GM10248 (cell line): ENCODE data around the gene PDPN.

Source experiments
- CTCF ChIA-PET: fragments of 300-600 bp; sonication (Branson Sonifier 250); formaldehyde crosslinking; extraction: SDS; loops from one replicate; lab custom pipeline; 2021; ENCODE audit warnings: antibody characterized with exemption; lab: Yijun Ruan, JAX
- POLR2A ChIA-PET: fragments of 350-650 bp; sonication (Branson Sonifier 250); formaldehyde crosslinking; extraction: SDS; loops from one replicate; lab custom pipeline; 2020; ENCODE audit warnings: antibody characterized with exemption; lab: Yijun Ruan, JAX
- DNase-seq: peaks from one replicate; pipeline ENCODE4 v3.0.0; 2012; ENCODE audit errors: extremely low spot score
- CTCF ChIP-seq: IDR thresholded peaks from 2 replicates; pipeline ENCODE4 v1.5.1; 2012; ENCODE audit warnings: mild to moderate bottlenecking, low read depth; ENCODE audit errors: extremely low read depth, missing control alignments, control extremely low read depth

Gene PDPN

GRCh38 chr1:13543451-13544220 is 40.0 kb upstream of the PDPN start:
- no peak for TF ChIP-seq CTCF
- POLR2A ChIA-PET: no interaction called here
- CTCF ChIA-PET: no interaction called here
- no peak for DNase-seq

GRCh38 chr1:13544221-13544556 is 39.4 kb upstream of the PDPN start:
- TF ChIP-seq CTCF: no peak
- no peak for DNase-seq
- CTCF ChIA-PET: interaction anchor here (1.1 kb wide), 1 partner anchor 113 kb away, joined by 3 read pairs; no protein-coding TSS in a partner anchor
- POLR2A ChIA-PET: no interaction called here

GRCh38 chr1:13546791-13547190 is 36.8 kb upstream of the PDPN start:
- ChIA-PET CTCF (no interaction called here), POLR2A (no interaction called here)
- DNase-seq: no peak
- TF ChIP-seq CTCF: no peak

GRCh38 chr1:13548281-13548680 is 35.4 kb upstream of the PDPN start:
- no peak for TF ChIP-seq CTCF
- CTCF ChIA-PET: no interaction called here
- POLR2A ChIA-PET: no interaction called here
- no peak for DNase-seq

GRCh38 chr1:13549021-13549420 is 34.6 kb upstream of the PDPN start:
- ChIA-PET POLR2A (no interaction called here), CTCF (no interaction called here)
- TF ChIP-seq CTCF: no peak
- DNase-seq: no peak

GRCh38 chr1:13549521-13549920 is 34.1 kb upstream of the PDPN start:
- ChIA-PET POLR2A (no interaction called here), CTCF (no interaction called here)
- no peak for TF ChIP-seq CTCF
- no peak for DNase-seq
